HFFc6 (cell line): ENCODE measurements around the gene ADPRH. TPM values are rescaled to one million over a fixed set of nuclear protein-coding genes. Genes with fewer than 3 reads are reported as not detected.

Experiments
- DNase-seq: peaks from one replicate; pipeline ENCODE4 v3.0.0-alpha.2; 2018
- H3K27ac Mint-ChIP-seq: 2 replicates; pipeline ENCODE4 v1.8.0; 2020; ENCODE audit warnings: mild to moderate bottlenecking, mixed read lengths
- H3K27me3 Mint-ChIP-seq: 2 replicates; pipeline ENCODE4 v1.8.0; 2021; ENCODE audit warnings: mild to moderate bottlenecking, moderate library complexity, mixed read lengths; ENCODE audit not compliant: insufficient read depth
- H3K36me3 Mint-ChIP-seq: 2 replicates; pipeline ENCODE4 v1.8.0; 2021; ENCODE audit warnings: low read depth, mixed read lengths
- H3K4me1 Mint-ChIP-seq: 2 replicates; pipeline ENCODE4 v1.8.0; 2020; ENCODE audit warnings: low read depth, mixed read lengths
- H3K4me3 Mint-ChIP-seq: 2 replicates; pipeline ENCODE4 v1.8.0; 2020; ENCODE audit warnings: mild to moderate bottlenecking, moderate library complexity, mixed read lengths
- H3K9me3 Mint-ChIP-seq: 2 replicates; pipeline ENCODE4 v1.8.0; 2020; ENCODE audit warnings: mild to moderate bottlenecking, mixed read lengths
- total RNA-seq, 6 experiments: library from RNA; stranded (reverse); fragmentation: NEBNext Ultra II Directional; extraction: Animal tissue kit (Norgen Biotek cat#: 25700); gene quantifications; 2 replicates in 1 of 6; 3 replicates in 5 of 6; pipeline ENCODE4 v1.2.3, GENCODE V29; 2021
- TF ChIP-seq, protein P1 (sequence below): fragments of 200-600 bp; sonication (generic); IDR thresholded peaks from 2 replicates; pipeline ENCODE4 v1.5.0; 2021; ENCODE audit warnings: antibody characterized with exemption, mild to moderate bottlenecking

ADPRH gene
- total RNA-seq, 6 experiments from 2014 or later = 0.10 to 1.8 (median 0.19) TPM

DNA sequence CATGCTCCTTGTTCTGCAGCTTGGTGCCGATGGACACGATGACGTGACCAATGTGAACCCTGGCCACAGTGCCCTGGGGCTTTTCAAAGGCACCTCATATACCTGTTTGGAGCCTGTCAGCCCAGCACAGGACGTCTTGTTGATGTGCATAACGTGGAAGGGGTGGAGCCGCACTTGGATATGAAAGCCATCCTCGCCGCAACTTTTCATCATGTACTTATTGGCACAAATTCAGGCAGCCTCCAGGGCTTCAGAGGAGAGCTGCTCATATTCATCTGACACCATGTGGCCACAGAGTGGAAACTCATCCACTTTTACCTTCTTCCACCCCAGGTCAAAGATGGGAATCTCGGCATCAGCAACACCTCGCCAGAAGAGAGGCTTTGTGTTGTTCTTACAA, 56.4 kb downstream of the ADPRH start:
- H3K27ac Mint-ChIP-seq = peak overlapping the region; percentile 99
- no peaks in the 10 kb centered on the region for H3K36me3 Mint-ChIP-seq
- H3K9me3 Mint-ChIP-seq = no peaks in the 10 kb centered on the region
- DNase-seq = no peak
- TF ChIP-seq, protein P1, sequence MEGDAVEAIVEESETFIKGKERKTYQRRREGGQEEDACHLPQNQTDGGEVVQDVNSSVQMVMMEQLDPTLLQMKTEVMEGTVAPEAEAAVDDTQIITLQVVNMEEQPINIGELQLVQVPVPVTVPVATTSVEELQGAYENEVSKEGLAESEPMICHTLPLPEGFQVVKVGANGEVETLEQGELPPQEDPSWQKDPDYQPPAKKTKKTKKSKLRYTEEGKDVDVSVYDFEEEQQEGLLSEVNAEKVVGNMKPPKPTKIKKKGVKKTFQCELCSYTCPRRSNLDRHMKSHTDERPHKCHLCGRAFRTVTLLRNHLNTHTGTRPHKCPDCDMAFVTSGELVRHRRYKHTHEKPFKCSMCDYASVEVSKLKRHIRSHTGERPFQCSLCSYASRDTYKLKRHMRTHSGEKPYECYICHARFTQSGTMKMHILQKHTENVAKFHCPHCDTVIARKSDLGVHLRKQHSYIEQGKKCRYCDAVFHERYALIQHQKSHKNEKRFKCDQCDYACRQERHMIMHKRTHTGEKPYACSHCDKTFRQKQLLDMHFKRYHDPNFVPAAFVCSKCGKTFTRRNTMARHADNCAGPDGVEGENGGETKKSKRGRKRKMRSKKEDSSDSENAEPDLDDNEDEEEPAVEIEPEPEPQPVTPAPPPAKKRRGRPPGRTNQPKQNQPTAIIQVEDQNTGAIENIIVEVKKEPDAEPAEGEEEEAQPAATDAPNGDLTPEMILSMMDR = no peak
- H3K4me3 Mint-ChIP-seq = no peak overlapping the region
- H3K4me1 Mint-ChIP-seq = peaks cover 59% of the 10 kb centered on the region
- H3K27me3 Mint-ChIP-seq = no peaks in the 10 kb centered on the region

DNA sequence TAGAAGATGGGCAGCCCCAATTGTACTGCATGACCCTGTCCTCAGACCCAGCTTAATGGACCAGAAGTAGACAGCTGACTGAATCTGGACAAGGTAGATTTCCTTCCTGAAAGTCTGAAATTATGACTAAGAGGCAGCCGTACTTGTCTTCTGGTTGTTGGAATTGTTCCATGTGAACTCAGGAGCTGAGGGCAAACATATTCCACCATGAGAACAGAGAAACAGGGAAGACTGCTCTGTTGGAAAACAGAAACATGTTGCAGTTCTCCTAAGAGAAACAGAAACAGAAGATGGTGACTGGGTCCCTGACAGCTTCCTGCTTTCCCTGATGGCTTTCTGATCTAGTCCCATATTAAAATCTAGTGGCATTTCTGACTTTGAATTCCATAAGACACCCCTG, 57.0 kb downstream of the ADPRH start:
- DNase-seq = peak; percentile 12
- TF ChIP-seq, protein P1 = no peak
- Mint-ChIP-seq H3K36me3 (no peaks in the 10 kb centered on the region), H3K27ac (peak overlapping the region; percentile 99), H3K9me3 (no peaks in the 10 kb centered on the region), H3K4me1 (peaks cover 53% of the 10 kb centered on the region), H3K27me3 (no peaks in the 10 kb centered on the region), H3K4me3 (no peak overlapping the region)

DNA sequence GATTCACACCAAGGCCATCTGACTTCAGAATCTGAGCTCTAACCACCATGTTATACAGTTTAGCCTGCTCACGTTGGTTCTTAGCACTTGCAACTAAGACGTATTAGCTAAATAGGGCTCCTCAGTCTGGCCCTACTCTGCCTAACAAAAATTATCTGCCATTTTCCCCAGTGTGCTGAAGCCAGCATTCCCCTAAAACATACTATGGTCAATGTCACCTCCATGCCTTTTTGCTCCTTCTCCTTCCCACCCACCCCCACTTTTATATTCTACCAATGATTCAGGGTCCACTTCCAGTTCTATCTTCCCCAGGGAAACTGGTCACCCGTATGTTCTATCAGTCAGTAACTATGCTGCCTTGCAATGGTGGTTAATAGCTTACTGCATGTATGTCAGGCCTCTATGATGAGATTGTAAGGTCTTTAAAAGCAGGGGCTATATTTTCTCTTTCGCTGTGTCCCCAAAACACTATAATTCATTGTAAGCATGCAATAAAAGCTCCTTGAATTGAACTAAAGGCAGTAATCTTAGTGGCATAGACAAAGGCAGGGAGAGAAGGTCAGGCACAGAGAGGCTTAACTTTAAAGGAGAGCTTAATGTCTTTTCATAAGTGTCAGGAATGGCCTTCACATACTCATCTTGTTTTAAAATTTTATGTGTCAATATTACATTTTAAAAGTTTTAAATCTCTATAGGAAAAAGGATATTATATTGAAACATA, 57.8 kb downstream of the ADPRH start:
- Mint-ChIP-seq H3K4me1 (peaks cover 49% of the 10 kb centered on the region), H3K27me3 (no peaks in the 10 kb centered on the region), H3K36me3 (no peaks in the 10 kb centered on the region), H3K27ac (peak overlapping the region; percentile 99), H3K9me3 (no peaks in the 10 kb centered on the region), H3K4me3 (no peak overlapping the region)
- TF ChIP-seq, protein P1 = no peak
- DNase-seq = no peak

DNA sequence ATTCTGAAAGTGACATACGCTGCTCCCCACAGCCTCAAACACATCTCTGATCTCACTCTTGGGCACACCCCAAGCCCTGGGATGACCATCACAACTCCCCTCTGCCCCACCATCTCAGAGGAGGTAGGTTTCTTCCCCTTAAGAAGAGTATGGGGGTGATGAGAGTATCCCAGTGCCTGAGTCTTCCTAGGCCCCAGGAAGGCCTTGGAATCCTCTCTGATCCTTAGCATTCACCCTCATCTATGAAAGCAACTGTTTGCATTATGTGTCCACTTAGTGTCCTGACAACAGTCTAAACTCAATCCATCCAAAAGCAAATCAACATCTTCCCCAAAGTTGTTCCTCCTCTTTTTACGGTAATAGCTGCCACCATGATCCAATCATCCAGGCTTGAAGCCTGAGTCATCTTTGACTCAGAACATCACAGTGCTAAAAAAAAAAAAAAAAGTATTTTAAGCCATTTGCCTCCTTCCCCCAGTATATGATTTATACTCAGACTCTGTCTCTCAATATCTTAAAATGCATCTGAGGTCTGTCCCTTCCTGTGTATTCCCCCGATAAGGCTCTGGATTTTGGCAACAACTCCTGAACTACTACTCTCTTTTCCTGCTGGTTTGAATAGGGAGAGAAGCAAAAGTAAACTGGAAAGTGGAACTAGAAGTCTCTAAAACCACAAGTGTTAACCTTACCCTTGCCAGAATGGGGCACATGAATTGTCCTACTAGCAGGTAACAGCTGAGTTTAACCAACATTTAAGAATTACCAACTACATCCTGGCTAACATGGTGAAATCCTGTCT, 58.6 kb downstream of the ADPRH start:
- no peaks in the 10 kb centered on the region for H3K9me3 Mint-ChIP-seq
- H3K27me3 Mint-ChIP-seq = no peaks in the 10 kb centered on the region
- TF ChIP-seq, protein P1 = no peak
- H3K4me3 Mint-ChIP-seq = peak overlapping the region; percentile 64
- H3K4me1 Mint-ChIP-seq = peaks cover 57% of the 10 kb centered on the region
- peak overlapping the region; percentile 99 for H3K27ac Mint-ChIP-seq
- no peaks in the 10 kb centered on the region for H3K36me3 Mint-ChIP-seq
- peak; percentile 94 for DNase-seq

Other genes starting within 250 kb of the ADPRH start
- gene TMEM39A, start 115.9 kb upstream of the ADPRH start, total RNA-seq = 10 to 100 TPM; 47.3 to 58.8 (median 55.5) TPM
- gene POGLUT1, start 110.5 kb upstream of the ADPRH start, total RNA-seq = 10 to 100 TPM; 18.7 to 26.9 (median 20.4) TPM
- 100 to 1,000 TPM; 111 to 125 (median 112) TPM for gene TIMMDC1, start 80.9 kb upstream of the ADPRH start, total RNA-seq
- gene CD80, start 19.9 kb upstream of the ADPRH start, total RNA-seq = not detected
- gene PLA1A, start 18.4 kb downstream of the ADPRH start, total RNA-seq = not detected
- gene POPDC2, start 81.1 kb downstream of the ADPRH start, total RNA-seq = under 1 TPM in 4 of 6 experiments, not detected in 2; 0.14 to 0.98 (median 0.70) TPM
- gene COX17, start 97.9 kb downstream of the ADPRH start, total RNA-seq = 10 to 100 TPM; 28.9 to 41.0 (median 35.2) TPM
- not detected for gene CFAP91, start 123.5 kb downstream of the ADPRH start, total RNA-seq
- gene NR1I2, start 202.6 kb downstream of the ADPRH start, total RNA-seq = not detected